Hepatocyte (in vitro differentiated cells): Measurements from ENCODE around the gene RCAN2.

ENCODE experiments used
- EZH2phosphoT487 ChIP-seq: fragments of 200-600 bp; sonication (generic); IDR thresholded peaks from one replicate; pipeline ENCODE4 v1.6.1; 2018; ENCODE audit warnings: antibody characterized with exemption, mild to moderate bottlenecking, low read depth, moderate library complexity; ENCODE audit not compliant: unreplicated experiment, severe bottlenecking
- TF ChIP-seq, protein P1 (sequence below): fragments of 200-600 bp; sonication (generic); IDR thresholded peaks from 2 replicates; pipeline ENCODE4 v1.5.1; 2016; ENCODE audit warnings: antibody characterized with exemption, mild to moderate bottlenecking; ENCODE audit not compliant: poor library complexity

- TF ChIP-seq, protein P1, sequence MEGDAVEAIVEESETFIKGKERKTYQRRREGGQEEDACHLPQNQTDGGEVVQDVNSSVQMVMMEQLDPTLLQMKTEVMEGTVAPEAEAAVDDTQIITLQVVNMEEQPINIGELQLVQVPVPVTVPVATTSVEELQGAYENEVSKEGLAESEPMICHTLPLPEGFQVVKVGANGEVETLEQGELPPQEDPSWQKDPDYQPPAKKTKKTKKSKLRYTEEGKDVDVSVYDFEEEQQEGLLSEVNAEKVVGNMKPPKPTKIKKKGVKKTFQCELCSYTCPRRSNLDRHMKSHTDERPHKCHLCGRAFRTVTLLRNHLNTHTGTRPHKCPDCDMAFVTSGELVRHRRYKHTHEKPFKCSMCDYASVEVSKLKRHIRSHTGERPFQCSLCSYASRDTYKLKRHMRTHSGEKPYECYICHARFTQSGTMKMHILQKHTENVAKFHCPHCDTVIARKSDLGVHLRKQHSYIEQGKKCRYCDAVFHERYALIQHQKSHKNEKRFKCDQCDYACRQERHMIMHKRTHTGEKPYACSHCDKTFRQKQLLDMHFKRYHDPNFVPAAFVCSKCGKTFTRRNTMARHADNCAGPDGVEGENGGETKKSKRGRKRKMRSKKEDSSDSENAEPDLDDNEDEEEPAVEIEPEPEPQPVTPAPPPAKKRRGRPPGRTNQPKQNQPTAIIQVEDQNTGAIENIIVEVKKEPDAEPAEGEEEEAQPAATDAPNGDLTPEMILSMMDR: no peak
- TF ChIP-seq EZH2phosphoT487: no peak
These were observed 247.5 kb downstream of the RCAN2 start for GRCh38 chr6:46243754-46244153.
